NCI-H748 treated with DMSO at 0.1 percent for 48 hours (cell line): ENCODE results near the gene FLVCR2.

Source experiments
- DNase-seq: peaks from one replicate; lab custom pipeline; 2025; lab: John Stamatoyannopoulos, UW

FLVCR2 gene

GRCh38 chr14:75558440-75558839 is 20.0 kb upstream of the FLVCR2 start:
- DNase-seq: no peak

DNA sequence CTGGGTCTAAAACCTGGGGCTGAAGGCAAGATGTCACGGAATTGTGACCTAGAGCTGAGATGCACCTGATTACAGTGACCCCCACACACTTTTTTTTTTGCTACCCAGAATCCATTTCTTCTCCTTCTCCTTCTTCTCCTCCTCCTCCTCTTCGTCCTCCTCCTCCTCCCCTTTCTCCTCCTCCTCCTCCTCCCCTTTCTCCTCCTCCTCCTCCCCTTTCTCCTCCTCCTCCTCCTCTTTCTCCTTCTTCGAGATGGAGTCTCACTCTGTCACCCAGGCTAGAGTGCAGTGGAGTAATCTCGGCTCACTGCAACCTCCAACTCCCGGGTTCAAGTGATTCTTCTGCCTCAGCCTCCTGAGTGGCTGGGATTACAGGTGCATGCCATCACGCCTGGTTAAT is 19.4 kb upstream of the FLVCR2 start:
- DNase-seq: no peak

- no peak for DNase-seq
Measured at GRCh38 chr14:75559451-75560222, 18.8 kb upstream of the FLVCR2 start.

GRCh38 chr14:75561013-75561432 is 17.4 kb upstream of the FLVCR2 start:
- DNase-seq: peak; percentile 7

DNA sequence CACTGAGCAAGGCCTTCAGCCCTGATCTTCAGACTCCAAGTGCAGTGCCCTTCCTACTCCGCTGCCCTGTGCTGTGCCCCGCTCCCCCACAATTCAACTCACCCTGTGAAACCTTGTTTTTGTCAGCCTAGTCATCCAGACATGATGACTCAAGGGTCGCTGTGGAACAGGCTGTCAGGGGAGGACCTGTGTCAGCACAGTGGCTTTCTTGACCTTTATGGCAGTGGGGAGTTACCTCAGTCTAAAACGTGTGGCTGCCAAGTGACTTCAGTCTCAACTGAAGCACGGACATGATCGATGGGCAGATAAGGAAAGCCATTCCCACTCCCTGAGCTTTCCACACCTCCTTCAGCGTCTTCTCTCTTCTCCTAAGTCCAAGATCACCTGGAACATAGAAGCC is 16.3 kb upstream of the FLVCR2 start:
- DNase-seq: no peak

DNA sequence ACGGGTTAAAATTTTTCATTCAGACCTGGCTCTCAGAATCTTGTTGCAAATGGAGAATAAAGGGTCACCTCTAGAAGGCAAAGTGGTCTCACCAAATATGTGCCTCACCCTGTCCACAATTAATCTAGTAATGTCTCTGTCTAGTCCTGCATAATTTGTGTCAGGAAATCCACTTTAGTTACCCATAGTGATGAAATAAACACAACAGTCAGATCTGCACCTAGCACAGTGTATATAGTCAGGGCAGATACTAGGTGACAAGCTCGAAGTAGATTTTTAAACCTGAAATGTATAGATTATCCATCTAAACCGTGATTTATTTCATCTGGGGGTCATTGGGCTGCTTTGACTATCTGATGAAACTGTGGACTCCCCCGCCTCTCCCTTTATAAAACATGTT is 15.9 kb upstream of the FLVCR2 start:
- DNase-seq: peak; percentile 2

- no peak for DNase-seq
Measured at GRCh38 chr14:75563931-75564330, 14.5 kb upstream of the FLVCR2 start.

GRCh38 chr14:75565056-75565455 is 13.4 kb upstream of the FLVCR2 start:
- DNase-seq: no peak

DNA sequence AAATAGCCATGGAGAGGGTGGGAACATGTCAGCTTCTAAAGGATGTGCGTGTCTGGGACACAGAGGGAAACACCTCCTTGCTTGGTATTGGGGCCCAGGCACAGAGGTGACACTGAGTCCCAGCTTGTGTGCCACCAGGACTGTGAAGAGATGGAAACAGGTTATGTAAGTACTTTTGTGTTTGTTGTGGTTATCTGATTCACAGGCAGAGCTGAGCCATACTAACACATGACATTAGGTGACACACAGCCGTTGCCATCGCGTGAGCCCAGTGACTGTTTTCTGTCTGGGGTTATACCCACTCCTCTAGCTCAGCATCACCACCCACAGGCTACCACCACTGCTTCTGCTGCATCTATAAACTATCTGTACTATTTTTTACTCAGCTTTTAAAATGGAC is 12.1 kb upstream of the FLVCR2 start:
- DNase-seq: no peak

GRCh38 chr14:75566752-75567151 is 11.7 kb upstream of the FLVCR2 start:
- DNase-seq: no peak

DNA sequence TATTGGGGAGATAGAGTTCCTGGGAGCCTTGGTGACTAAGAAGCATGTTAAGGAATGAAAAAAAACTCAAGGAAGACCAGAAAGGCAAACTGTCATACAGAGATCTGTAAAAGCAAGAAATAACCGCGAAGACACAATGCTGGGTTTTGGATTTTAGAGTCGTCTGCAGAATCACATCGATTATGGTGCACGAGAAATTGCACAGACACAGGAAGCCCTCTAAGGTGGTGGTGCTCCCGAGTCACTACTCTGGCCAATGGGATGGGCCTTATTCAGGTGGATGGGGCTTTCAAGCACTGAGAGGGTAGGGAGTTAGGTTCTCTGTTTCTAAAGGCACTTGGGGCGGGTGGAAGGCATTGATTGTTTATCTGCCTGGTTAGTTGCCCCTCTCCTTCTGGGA is 10.3 kb upstream of the FLVCR2 start:
- no peak for DNase-seq

DNA sequence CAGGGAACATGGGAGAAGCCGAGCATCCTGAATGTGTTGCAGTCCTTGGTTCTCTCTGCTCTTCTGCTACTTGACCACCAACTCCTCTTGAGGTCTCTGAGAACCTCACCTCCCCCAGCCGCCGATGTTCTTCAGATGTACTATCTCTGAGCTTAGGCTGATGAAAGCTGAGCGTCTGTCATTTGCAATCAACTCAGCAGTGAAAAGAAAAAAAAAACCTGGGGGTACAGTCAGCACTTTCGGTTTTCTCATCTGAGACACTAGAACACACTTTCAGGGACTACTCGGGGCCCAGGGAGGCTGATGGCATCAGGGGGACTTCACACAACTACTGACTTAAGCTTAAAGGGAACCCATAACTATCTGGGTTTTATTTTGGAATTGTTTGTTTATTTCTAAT is 9.6 kb upstream of the FLVCR2 start:
- DNase-seq: no peak

DNA sequence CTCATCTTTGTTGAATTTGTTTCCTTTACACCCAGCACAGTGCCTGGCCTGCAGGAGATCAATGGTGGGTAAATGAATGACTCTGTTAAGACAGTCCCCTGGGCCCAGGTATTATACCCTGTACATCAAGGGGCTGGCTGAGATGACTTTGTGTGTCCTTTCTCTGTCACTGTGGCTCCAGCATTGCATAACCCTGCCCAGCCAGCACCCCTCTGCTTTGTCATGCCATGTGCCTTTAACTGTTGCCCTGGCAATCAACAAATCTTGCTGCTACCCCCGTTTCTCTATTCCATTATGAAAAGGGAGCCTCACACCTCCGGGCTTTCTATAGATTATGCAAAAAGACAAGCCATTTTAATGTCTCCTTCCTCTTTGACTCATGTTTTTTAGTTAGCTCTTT is 7.6 kb upstream of the FLVCR2 start:
- no peak for DNase-seq

GRCh38 chr14:75572104-75572503 is 6.3 kb upstream of the FLVCR2 start:
- DNase-seq: no peak

DNA sequence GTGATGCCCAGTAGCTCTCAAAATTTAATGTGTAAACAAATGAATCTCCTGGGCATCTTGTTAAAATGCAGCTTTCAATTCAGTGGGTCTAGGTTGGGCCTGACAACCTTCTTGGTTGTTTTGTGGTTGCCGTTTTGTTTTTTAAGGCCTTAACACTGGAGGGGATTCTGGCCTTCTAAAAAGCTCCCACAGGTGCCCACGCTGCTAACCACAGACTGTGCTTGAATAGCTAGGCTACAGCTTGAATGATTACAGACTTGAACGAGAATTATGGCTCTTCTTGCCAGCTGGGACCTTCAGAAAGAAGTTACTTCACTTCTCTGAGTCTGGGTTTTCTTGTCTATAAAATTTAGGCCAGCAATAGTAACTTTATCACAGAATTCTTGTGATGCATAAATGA is 1.3 kb upstream of the FLVCR2 start:
- no peak for DNase-seq

- peak; percentile 14 for DNase-seq
Measured at GRCh38 chr14:75577729-75578101, 705 bp upstream of the FLVCR2 start.

DNA sequence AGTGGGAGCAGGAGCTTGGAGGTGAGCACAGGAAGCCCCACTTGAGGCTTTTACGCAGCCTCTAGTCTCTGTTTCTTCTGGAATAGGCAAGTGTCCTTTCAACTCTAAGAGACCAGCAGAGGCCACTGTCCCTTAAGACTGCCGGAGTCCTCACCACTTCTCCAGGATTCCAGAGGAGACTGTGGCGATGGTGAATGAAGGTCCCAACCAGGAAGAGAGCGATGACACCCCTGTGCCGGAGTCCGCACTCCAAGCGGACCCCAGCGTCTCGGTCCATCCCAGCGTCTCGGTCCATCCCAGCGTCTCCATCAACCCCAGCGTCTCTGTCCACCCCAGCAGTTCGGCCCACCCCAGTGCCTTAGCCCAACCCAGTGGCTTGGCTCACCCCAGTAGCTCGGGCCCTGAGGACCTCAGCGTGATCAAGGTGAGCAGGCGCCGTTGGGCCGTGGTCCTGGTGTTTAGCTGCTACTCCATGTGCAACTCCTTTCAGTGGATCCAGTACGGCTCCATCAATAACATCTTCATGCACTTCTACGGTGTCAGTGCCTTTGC is 442 bp downstream of the FLVCR2 start:
- DNase-seq: no peak

GRCh38 chr14:75579338-75579864 is 981 bp downstream of the FLVCR2 start:
- DNase-seq: peak; percentile 64

GRCh38 chr14:75579882-75580281 is 1.5 kb downstream of the FLVCR2 start:
- DNase-seq: no peak

GRCh38 chr14:75587388-75587787 is 9.0 kb downstream of the FLVCR2 start:
- no peak for DNase-seq

DNA sequence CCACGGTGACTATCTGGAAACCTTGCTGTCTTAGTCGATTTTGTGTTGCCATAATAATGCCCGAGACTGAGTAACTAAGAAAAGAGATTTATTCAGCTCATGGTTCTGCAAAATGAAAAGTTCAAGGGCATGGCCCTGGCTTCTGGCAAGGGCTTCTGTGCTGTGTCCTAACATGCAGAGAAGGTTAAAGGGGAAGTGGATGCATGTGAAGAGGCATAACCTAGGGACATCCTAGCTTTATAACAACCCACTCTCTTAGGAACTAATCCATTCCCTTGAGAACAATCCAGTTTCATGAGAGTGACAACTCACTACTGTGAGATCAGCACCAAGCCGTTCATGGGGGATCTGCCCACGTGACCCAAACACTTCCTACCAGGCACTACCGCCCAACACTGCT is 11.5 kb downstream of the FLVCR2 start:
- DNase-seq: no peak

DNA sequence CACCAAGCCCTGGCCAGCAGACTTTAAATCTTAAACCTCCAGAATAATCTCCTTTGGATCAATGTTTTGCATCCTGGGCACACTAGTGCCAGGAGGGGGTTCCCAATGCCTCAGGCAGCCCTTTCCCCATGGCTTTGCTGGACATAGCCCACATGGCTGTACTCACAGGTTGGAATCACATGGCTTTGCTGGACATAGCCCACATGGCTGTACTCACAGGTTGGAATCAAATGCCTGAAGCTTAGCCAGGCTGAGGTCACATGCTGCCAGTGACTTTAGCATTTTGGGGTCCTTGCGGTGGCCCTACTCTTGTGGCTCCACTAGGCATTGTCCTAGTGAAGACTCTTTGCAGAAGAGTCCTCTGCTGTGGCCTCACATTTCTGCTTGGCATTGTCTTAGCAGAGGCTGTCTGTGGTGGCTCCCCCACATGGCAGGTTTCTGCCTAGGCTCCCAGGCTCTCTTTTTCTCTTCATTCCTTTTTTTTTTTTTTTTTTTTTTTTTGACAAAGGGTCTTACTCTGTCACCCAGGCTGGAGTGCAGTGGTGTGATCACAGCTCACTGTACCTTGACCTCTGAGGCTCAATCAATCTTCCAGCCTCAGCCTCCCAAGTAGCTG is 13.0 kb downstream of the FLVCR2 start:
- no peak for DNase-seq

- no peak for DNase-seq
Measured at GRCh38 chr14:75591987-75592575, 13.7 kb downstream of the FLVCR2 start.
